Vein endothelial cell (primary cell): ENCODE results near the gene AMER3. TPM values are rescaled to one million over a fixed set of nuclear protein-coding genes. Genes with fewer than 3 reads are reported as not detected.

ENCODE experiments used
- total RNA-seq: library from RNA; depleted of rRNA; stranded (reverse); fragments of >200 nt; gene quantifications from 2 replicates; pipeline ENCODE4 v1.2.3, GENCODE V29; 2012

AMER3 gene, protein sequence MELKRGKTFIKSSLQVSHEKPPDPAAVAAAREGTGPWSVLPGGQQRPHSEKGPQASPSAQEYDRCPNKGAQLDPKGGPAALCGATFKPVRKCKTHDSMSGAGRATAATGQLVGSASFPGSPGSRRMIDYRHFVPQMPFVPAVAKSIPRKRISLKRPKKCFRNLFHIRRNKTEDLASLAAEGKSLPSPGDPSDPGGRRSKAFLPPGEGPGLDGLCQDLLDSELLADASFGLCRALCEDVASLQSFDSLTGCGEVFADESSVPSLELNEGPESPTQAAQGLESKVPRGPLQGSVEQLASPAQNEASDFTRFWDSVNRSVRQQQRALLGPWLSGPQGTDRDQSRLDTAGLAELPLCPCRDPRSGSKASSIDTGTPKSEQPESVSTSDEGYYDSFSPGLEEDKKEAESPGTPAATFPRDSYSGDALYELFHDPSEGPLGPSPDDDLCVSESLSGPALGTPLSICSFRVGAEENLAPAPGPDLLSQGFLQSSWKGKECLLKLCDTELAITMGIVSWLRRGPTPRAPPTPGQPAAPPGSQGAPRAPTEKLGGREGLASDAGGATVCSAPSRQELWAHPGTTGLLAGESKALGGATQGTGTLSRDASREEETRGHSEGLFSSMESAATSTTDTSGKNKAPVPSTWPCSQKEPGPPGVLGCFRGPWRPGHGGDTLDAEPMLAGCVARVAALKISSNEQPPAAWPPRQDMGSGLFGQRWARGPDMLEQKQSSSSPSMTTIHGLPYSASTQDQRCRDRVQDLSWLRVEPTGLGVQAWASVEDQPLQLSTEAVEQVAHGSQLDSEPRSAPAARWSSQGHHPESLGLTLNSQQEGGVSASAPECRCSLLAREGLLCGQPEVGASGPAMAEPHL
- not detected in 2 replicates for total RNA-seq

GRCh38 chr2:130755256-130756052 is at the start of gene AMER3:
Gene AMER3 (plus strand): TSS chr2:130755540. CDS start chr2:130762073, 6,533 bp downstream.

DNA sequence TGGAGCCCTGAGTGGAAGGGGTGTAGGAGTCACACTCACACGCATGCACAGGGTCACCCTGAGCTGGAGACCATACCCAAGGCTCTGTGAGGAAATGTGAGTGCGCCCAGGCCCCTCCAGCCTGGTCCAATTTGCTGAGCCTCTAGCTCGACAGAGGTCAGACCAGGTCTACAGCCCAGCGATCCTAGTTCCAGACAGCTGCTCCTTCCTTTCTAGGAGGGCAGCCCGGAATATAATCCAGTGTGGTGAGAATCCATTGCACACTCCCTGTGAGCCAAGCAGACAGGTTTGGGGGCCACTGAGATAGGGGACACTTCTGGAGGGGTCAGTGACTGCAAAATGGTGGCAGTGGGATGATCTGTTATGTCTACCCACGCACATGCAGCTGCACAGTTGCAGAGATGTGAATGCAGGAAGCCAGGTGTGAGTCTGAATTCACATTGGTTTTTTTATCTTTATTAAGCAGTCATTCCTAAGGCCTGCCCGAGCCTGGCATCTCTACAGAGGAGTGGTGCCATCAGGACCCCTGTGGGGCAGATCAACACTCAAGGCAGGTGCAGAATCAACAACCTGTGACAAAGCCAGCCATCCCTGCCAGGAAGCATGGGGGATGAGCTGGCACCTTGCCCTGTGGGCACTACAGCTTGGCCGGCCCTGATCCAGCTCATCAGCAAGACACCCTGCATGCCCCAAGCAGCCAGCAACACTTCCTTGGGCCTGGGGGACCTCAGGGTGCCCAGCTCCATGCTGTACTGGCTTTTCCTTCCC is 26.6 kb upstream of the AMER3 start, which contains the start of gene GPR148:
Gene GPR148 (plus strand): TSS at position 522 of the 768 bp plus-strand sequence. CDS start 82 bp downstream, at position 604.

Other genes with a start within 250 kb of the AMER3 start
- 0.33 and 0.48 TPM in 2 replicates for gene POTEI, start 246.2 kb upstream of the AMER3 start, total RNA-seq
- gene CFC1B, start 234.3 kb upstream of the AMER3 start, total RNA-seq, result not detected in 2 replicates
- gene CFC1, start 156.0 kb upstream of the AMER3 start, total RNA-seq, result not detected in 2 replicates
- 0.19 and 0.65 TPM in 2 replicates for gene POTEJ, start 144.1 kb upstream of the AMER3 start, total RNA-seq
- gene GPR148, start 26.5 kb upstream of the AMER3 start, total RNA-seq, result not detected in 2 replicates
- gene ARHGEF4, start 81.4 kb downstream of the AMER3 start, total RNA-seq, result under 0.01 TPM in 1 of 2 replicates, not detected in the other